A549 (cell line): ENCODE measurements around the gene MORN4. TPM values are rescaled to one million over a fixed set of nuclear protein-coding genes. Genes with fewer than 3 reads are reported as not detected.

Source experiments
- ATAC-seq, 2 experiments: fragments of 200-7000 bp in 1 of 2; fragments of >200 bp in 1 of 2; cut with Nextera tagmentation in 1 of 2; cut with Tn5 transposase in 1 of 2; 3 replicates each; pipeline versions ENCODE4 v1.8.0 to v1.9.1; 2018 to 2020; ENCODE audit warnings: mild to moderate bottlenecking in 1 of 2, moderate library complexity in 1 of 2
- CTCF ChIA-PET: fragments of 300-600 bp; sonication (Branson Sonifier 250); formaldehyde crosslinking; extraction: SDS; loops from one replicate; lab custom pipeline; 2021; ENCODE audit warnings: antibody characterized with exemption, inconsistent platforms; lab: Yijun Ruan, JAX
- POLR2A ChIA-PET: fragments of 350-600 bp; formaldehyde crosslinking; extraction: SDS; loops from one replicate; lab custom pipeline; 2021; ENCODE audit warnings: antibody characterized with exemption, inconsistent platforms; lab: Yijun Ruan, JAX
- DNase-seq, 2 experiments: peaks; one replicate each; pipeline versions ENCODE4 v3.0.0 to v3.0.0-alpha.2; 2011 to 2016; ENCODE audit warnings: low read depth in 1 of 2, low spot score in 1 of 2
- FAIRE-seq: peaks from 2 replicates; lab custom pipeline; 2011; peaks lifted over from hg19 to GRCh38; lab: Jason Lieb, UNC
- H3K27ac ChIP-seq, 2 experiments: fragments of >200 bp; sonication (Bioruptor Twin); formaldehyde crosslinking; 3 replicates each; pipeline ENCODE4 v1.5.1; 2016 to 2017
- H3K4me1 ChIP-seq: fragments of >200 bp; sonication (Bioruptor Twin); formaldehyde crosslinking; 3 replicates; pipeline ENCODE4 v1.6.1; 2016
- H3K4me2 ChIP-seq: fragments of >200 bp; sonication (Bioruptor Twin); formaldehyde crosslinking; 3 replicates; pipeline ENCODE4 v1.6.1; 2016
- H3K4me3 ChIP-seq: fragments of >200 bp; sonication (Bioruptor Twin); formaldehyde crosslinking; 3 replicates; pipeline ENCODE4 v1.5.1; 2016
- H3K9me3 ChIP-seq: fragments of >200 bp; sonication (Bioruptor Twin); formaldehyde crosslinking; 3 replicates; pipeline ENCODE4 v1.6.1; 2016
- CEBPB ChIP-seq, 2 experiments: fragments of >200 bp in 1 of 2; sonication (Bioruptor Twin) in 1 of 2; formaldehyde crosslinking in 1 of 2; IDR thresholded peaks; 2 replicates each; pipeline ENCODE4 v1.6.1; 2012 to 2016
- EHF ChIP-seq: fragments of 250-450 bp; sonication (Bioruptor Pico); IDR thresholded peaks from 2 replicates; pipeline ENCODE4 v1.5.0; 2020; ENCODE audit warnings: mild to moderate bottlenecking
- FOSB ChIP-seq: fragments of 250-450 bp; sonication (Bioruptor Pico); IDR thresholded peaks from 2 replicates; pipeline ENCODE4 v1.5.0; 2020; ENCODE audit warnings: mild to moderate bottlenecking, moderate library complexity
- GATA3 ChIP-seq: IDR thresholded peaks from 2 replicates; pipeline ENCODE4 v1.6.1; 2012; ENCODE audit warnings: borderline replicate concordance
- HDAC2 ChIP-seq: fragments of 200-600 bp; sonication (generic); IDR thresholded peaks from 2 replicates; pipeline ENCODE4 v1.6.1; 2016
- HEYL ChIP-seq: fragments of 250-450 bp; sonication (Bioruptor Pico); IDR thresholded peaks from 2 replicates; pipeline ENCODE4 v1.8.0; 2021; ENCODE audit warnings: mild to moderate bottlenecking, moderate library complexity
- MAFK ChIP-seq: fragments of 450-650 bp; IDR thresholded peaks from 2 replicates; pipeline ENCODE4 v1.6.1; 2014; ENCODE audit not compliant: partially characterized antibody
- PHF8 ChIP-seq: fragments of 200-600 bp; sonication (generic); IDR thresholded peaks from 2 replicates; pipeline ENCODE4 v1.6.1; 2016; ENCODE audit warnings: low read depth, mild to moderate bottlenecking, antibody characterized with exemption, moderate library complexity, borderline replicate concordance
- POLR2A ChIP-seq: IDR thresholded peaks from 2 replicates; pipeline ENCODE4 v1.6.1; 2012; ENCODE audit warnings: mild to moderate bottlenecking, low read length
- POLR2AphosphoS2 ChIP-seq: conservative IDR thresholded peaks from 2 replicates; pipeline ENCODE4 v1.6.1; 2012; ENCODE audit warnings: low read length, improper control_type of control experiment, inconsistent platforms
- RCOR1 ChIP-seq: fragments of 150-350 bp; IDR thresholded peaks from 2 replicates; pipeline ENCODE4 v1.6.1; 2014; ENCODE audit warnings: antibody characterized with exemption, low read length, low read depth
- SREBF2 ChIP-seq: fragments of 450-650 bp; IDR thresholded peaks from 2 replicates; pipeline ENCODE4 v1.6.1; 2014; ENCODE audit warnings: mild to moderate bottlenecking, moderate library complexity
- USF2 ChIP-seq: fragments of 450-650 bp; IDR thresholded peaks from 2 replicates; pipeline ENCODE4 v1.6.1; 2014; ENCODE audit warnings: antibody characterized with exemption
- ZFP36 ChIP-seq: fragments of 450-650 bp; IDR thresholded peaks from 2 replicates; pipeline ENCODE4 v1.6.1; 2014; ENCODE audit warnings: borderline replicate concordance; ENCODE audit not compliant: partially characterized antibody
- ZNF302 ChIP-seq: fragments of 250-450 bp; sonication (Bioruptor Pico); IDR thresholded peaks from 2 replicates; pipeline ENCODE4 v1.9.0; 2021; ENCODE audit warnings: inconsistent platforms, mild to moderate bottlenecking, moderate library complexity
- ZSCAN20 ChIP-seq: fragments of 250-450 bp; sonication (Bioruptor Pico); IDR thresholded peaks from 2 replicates; pipeline ENCODE4 v1.8.0; 2022; ENCODE audit warnings: mild to moderate bottlenecking, moderate library complexity
- WGBS: methylation state at CpG from one replicate; pipeline ENCODE4 v1.1.6; 2017; ENCODE audit errors: missing lambda C conversion rate; 5-methylcytosine and 5-hydroxymethylcytosine counted together
- polyA plus RNA-seq, 4 experiments: library from polyadenylated mRNA; depleted of rRNA in 3 of 4; stranded (reverse); fragments of >200 nt; fragmentation: RNase III in 1 of 4; extraction: RNeasy Plus Mini Kit Qiagen cat#74134 plus additional on column Dnase treatment in 1 of 4; gene quantifications; 2 replicates in 3 of 4; 3 replicates in 1 of 4; pipeline ENCODE4 v1.2.3, GENCODE V29; 2011 to 2017
- TF ChIP-seq, protein P1 (sequence below): IDR thresholded peaks from 2 replicates; pipeline ENCODE4 v1.6.1; 2012; ENCODE audit warnings: low read depth, borderline replicate concordance
- TF ChIP-seq, protein P2 (sequence below): fragments of >200 bp; sonication (Bioruptor Twin); formaldehyde crosslinking; IDR thresholded peaks from 3 replicates; pipeline ENCODE4 v1.6.1; 2016
- TF ChIP-seq, protein P3 (sequence below): fragments of >200 bp; sonication (Bioruptor Twin); formaldehyde crosslinking; IDR thresholded peaks from 3 replicates; pipeline ENCODE4 v1.5.1; 2016

Gene MORN4
- polyA plus RNA-seq, 2 of the 4 experiments (the other 2 are of a cell fraction) = 8.9 to 13.8 TPM

DNA sequence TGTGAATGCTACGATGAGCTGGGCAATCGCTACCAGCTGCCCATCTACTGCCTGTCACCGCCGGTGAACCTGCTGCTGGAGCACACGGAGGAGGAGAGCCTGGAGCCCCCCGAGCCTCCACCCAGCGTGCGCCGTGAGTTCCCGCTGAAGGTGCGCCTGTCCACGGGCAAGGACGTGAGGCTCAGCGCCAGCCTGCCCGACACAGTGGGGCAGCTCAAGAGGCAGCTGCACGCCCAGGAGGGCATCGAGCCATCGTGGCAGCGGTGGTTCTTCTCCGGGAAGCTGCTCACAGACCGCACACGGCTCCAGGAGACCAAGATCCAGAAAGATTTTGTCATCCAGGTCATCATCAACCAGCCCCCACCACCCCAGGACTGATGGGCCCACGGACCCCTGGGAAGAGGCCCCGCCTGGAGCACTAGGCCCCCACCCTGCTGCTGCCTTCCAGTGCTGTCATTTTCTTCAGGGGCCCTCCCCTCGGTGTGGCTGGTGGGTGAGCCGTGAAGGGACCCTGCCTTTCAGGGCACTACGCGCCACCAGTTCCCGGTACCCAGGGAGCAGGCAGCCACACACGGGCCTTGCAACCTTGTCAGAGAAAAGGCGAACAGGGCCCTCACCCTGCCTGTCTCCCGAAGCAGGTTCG lies 63.0 kb downstream of the MORN4 start:
- Histone ChIP-seq H3K9me3 (no peaks in the 10 kb centered on the region), H3K4me1 (peaks cover 45% of the 10 kb centered on the region), H3K27ac (peak overlapping the region in 1 of 2 experiments; percentile 91; a peak in 3 of 6 replicates), H3K4me2 (no peak overlapping the region), H3K4me3 (no peak overlapping the region)
- ChIA-PET POLR2A (no interaction called here), CTCF (interaction anchor here (1.1 to 33.8 kb wide), 8 partner anchors 8 to 107 kb away, joined by 3 to 1048 read pairs (median 12); partner anchors contain the start of genes C10orf62, HOGA1 and UBTD1)
- DNase-seq = no peak
- no peak for ATAC-seq
- FAIRE-seq = no peak
- 91% methylated on average over 14 of the region's 33 CpGs for WGBS
- no peak for TF ChIP-seq ZSCAN20 (CRISPR knock-in tag)
- TF ChIP-seq POLR2AphosphoS2 = no peak
- no peak for TF ChIP-seq FOSB
- TF ChIP-seq HDAC2 = no peak
- TF ChIP-seq, protein P1, sequence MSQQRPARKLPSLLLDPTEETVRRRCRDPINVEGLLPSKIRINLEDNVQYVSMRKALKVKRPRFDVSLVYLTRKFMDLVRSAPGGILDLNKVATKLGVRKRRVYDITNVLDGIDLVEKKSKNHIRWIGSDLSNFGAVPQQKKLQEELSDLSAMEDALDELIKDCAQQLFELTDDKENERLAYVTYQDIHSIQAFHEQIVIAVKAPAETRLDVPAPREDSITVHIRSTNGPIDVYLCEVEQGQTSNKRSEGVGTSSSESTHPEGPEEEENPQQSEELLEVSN = no peak
- TF ChIP-seq, protein P2, sequence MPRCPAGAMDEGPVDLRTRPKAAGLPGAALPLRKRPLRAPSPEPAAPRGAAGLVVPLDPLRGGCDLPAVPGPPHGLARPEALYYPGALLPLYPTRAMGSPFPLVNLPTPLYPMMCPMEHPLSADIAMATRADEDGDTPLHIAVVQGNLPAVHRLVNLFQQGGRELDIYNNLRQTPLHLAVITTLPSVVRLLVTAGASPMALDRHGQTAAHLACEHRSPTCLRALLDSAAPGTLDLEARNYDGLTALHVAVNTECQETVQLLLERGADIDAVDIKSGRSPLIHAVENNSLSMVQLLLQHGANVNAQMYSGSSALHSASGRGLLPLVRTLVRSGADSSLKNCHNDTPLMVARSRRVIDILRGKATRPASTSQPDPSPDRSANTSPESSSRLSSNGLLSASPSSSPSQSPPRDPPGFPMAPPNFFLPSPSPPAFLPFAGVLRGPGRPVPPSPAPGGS = no peak

GRCh38 chr10:97567891-97568290 lies 65.4 kb downstream of the MORN4 start:
- no peak for FAIRE-seq
- Histone ChIP-seq H3K4me2 (no peak overlapping the region), H3K4me1 (peaks cover 21% of the 10 kb centered on the region), H3K27ac (no peak overlapping the region), H3K4me3 (no peak overlapping the region), H3K9me3 (no peaks in the 10 kb centered on the region)
- ChIA-PET CTCF (interaction anchor here (1.0 to 33.8 kb wide), 3 partner anchors 11 to 100 kb away, joined by 3 to 1048 read pairs (median 131); partner anchors contain the start of genes C10orf62 and HOGA1), POLR2A (no interaction called here)
- no peak for ATAC-seq
- WGBS = 93% methylated on average over 14 of the region's 15 CpGs
- no peak for TF ChIP-seq HEYL
- no peak for TF ChIP-seq ZSCAN20 (CRISPR knock-in tag)
- TF ChIP-seq EHF (CRISPR knock-in tag) = no peak
- no peak for TF ChIP-seq USF2
- TF ChIP-seq, protein P1 = no peak
- no peak for TF ChIP-seq ZNF302
- TF ChIP-seq ZFP36 = no peak
- TF ChIP-seq CEBPB (IDR thresholded peaks at IDR 0.05) = no peak
- TF ChIP-seq SREBF2 = no peak
- TF ChIP-seq MAFK = no peak
- TF ChIP-seq, protein P3, sequence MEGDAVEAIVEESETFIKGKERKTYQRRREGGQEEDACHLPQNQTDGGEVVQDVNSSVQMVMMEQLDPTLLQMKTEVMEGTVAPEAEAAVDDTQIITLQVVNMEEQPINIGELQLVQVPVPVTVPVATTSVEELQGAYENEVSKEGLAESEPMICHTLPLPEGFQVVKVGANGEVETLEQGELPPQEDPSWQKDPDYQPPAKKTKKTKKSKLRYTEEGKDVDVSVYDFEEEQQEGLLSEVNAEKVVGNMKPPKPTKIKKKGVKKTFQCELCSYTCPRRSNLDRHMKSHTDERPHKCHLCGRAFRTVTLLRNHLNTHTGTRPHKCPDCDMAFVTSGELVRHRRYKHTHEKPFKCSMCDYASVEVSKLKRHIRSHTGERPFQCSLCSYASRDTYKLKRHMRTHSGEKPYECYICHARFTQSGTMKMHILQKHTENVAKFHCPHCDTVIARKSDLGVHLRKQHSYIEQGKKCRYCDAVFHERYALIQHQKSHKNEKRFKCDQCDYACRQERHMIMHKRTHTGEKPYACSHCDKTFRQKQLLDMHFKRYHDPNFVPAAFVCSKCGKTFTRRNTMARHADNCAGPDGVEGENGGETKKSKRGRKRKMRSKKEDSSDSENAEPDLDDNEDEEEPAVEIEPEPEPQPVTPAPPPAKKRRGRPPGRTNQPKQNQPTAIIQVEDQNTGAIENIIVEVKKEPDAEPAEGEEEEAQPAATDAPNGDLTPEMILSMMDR = no peak
- TF ChIP-seq GATA3 = no peak
- TF ChIP-seq PHF8 = no peak
- TF ChIP-seq RCOR1 = no peak
- TF ChIP-seq POLR2A = no peak
- DNase-seq = no peak
